HG03175 (cell line): ENCODE measurements around the gene TADA2B.

Source experiments
- ATAC-seq: cut with Tn5 transposase; IDR thresholded peaks from one replicate; pipeline ENCODE4 v1.9.1; 2021; ENCODE audit warnings: mild to moderate bottlenecking, moderate library complexity; ENCODE audit not compliant: unreplicated experiment

TADA2B gene

GRCh38 chr4:7017446-7018048 is 25.6 kb upstream of the TADA2B start:
- ATAC-seq = no peak

- ATAC-seq = no peak
Measured at GRCh38 chr4:7018281-7018680, 24.9 kb upstream of the TADA2B start.

GRCh38 chr4:7019367-7019766 is 23.8 kb upstream of the TADA2B start:
- no peak for ATAC-seq

- ATAC-seq = no peak
Measured at GRCh38 chr4:7020290-7020689, 22.9 kb upstream of the TADA2B start.

GRCh38 chr4:7020856-7021255 is 22.3 kb upstream of the TADA2B start:
- no peak for ATAC-seq

GRCh38 chr4:7021355-7021754 is 21.8 kb upstream of the TADA2B start:
- no peak for ATAC-seq

GRCh38 chr4:7021930-7022664 is 21.1 kb upstream of the TADA2B start:
- no peak for ATAC-seq

GRCh38 chr4:7023486-7023885 is 19.7 kb upstream of the TADA2B start:
- no peak for ATAC-seq

- no peak for ATAC-seq
Measured at GRCh38 chr4:7023901-7024300, 19.3 kb upstream of the TADA2B start.

GRCh38 chr4:7024336-7024890 is 18.8 kb upstream of the TADA2B start:
- no peak for ATAC-seq

GRCh38 chr4:7025040-7025602 is 18.1 kb upstream of the TADA2B start:
- no peak for ATAC-seq

- ATAC-seq = no peak
Measured at GRCh38 chr4:7026107-7026506, 17.1 kb upstream of the TADA2B start.

- ATAC-seq = no peak
Measured at GRCh38 chr4:7027284-7027683, 15.9 kb upstream of the TADA2B start.

- no peak for ATAC-seq
Measured at GRCh38 chr4:7027913-7028312, 15.3 kb upstream of the TADA2B start.

GRCh38 chr4:7029212-7029611 is 14.0 kb upstream of the TADA2B start:
- no peak for ATAC-seq

- ATAC-seq = no peak
Measured at GRCh38 chr4:7029921-7030320, 13.3 kb upstream of the TADA2B start.

GRCh38 chr4:7030856-7031255 is 12.3 kb upstream of the TADA2B start:
- no peak for ATAC-seq

GRCh38 chr4:7031558-7032449 is 11.4 kb upstream of the TADA2B start:
- no peak for ATAC-seq

- ATAC-seq = no peak
Measured at GRCh38 chr4:7032596-7032995, 10.6 kb upstream of the TADA2B start.

GRCh38 chr4:7034262-7035081 is 8.7 kb upstream of the TADA2B start:
- no peak for ATAC-seq
